Activated CD4-positive, alpha-beta T cell treated with anti-CD3 and anti-CD28 coated beads for 4 hours (primary cell): ENCODE measurements around the gene NCKAP5.

Source experiments
- DNase-seq, 2 donors: peaks; one replicate each; pipeline ENCODE4 v3.0.0-alpha.2; 2020

NCKAP5 gene

GRCh38 chr2:133123393-133123792 is 444.9 kb downstream of the NCKAP5 start:
- DNase-seq = no peak

GRCh38 chr2:133122529-133122928 is 445.7 kb downstream of the NCKAP5 start:
- no peak for DNase-seq

- DNase-seq = no peak
Measured at GRCh38 chr2:133120310-133120709, 448.0 kb downstream of the NCKAP5 start.

- no peak for DNase-seq
Measured at GRCh38 chr2:133110201-133110600, 458.1 kb downstream of the NCKAP5 start.

- DNase-seq = no peak
Measured at GRCh38 chr2:133109772-133110171, 458.5 kb downstream of the NCKAP5 start.

GRCh38 chr2:133107058-133107815 is 461.0 kb downstream of the NCKAP5 start:
- no peak for DNase-seq

- no peak for DNase-seq
Measured at GRCh38 chr2:133104871-133105270, 463.4 kb downstream of the NCKAP5 start.

- DNase-seq = no peak
Measured at GRCh38 chr2:133098787-133099186, 469.5 kb downstream of the NCKAP5 start.

- no peak for DNase-seq
Measured at GRCh38 chr2:133097666-133098065, 470.6 kb downstream of the NCKAP5 start.

- no peak for DNase-seq
Measured at GRCh38 chr2:133092571-133092970, 475.7 kb downstream of the NCKAP5 start.

- no peak for DNase-seq
Measured at GRCh38 chr2:133090358-133090757, 477.9 kb downstream of the NCKAP5 start.

- no peak for DNase-seq
Measured at GRCh38 chr2:133086176-133086575, 482.1 kb downstream of the NCKAP5 start.

GRCh38 chr2:133085646-133086045 is 482.6 kb downstream of the NCKAP5 start:
- DNase-seq = no peak

GRCh38 chr2:133082034-133082433 is 486.2 kb downstream of the NCKAP5 start:
- DNase-seq = no peak

- no peak for DNase-seq
Measured at GRCh38 chr2:133080822-133081221, 487.4 kb downstream of the NCKAP5 start.

- no peak for DNase-seq
Measured at GRCh38 chr2:133078667-133079411, 489.4 kb downstream of the NCKAP5 start.

- DNase-seq = no peak
Measured at GRCh38 chr2:133077269-133077822, 490.9 kb downstream of the NCKAP5 start.

- DNase-seq = no peak
Measured at GRCh38 chr2:133072837-133073694, 495.2 kb downstream of the NCKAP5 start.

GRCh38 chr2:133063775-133064174 is 504.5 kb downstream of the NCKAP5 start:
- DNase-seq = no peak

GRCh38 chr2:133062931-133063665 is 505.2 kb downstream of the NCKAP5 start:
- DNase-seq = no peak

GRCh38 chr2:133061874-133062593 is 506.2 kb downstream of the NCKAP5 start:
- DNase-seq = no peak

GRCh38 chr2:133054297-133054696 is 514.0 kb downstream of the NCKAP5 start:
- no peak for DNase-seq
